SU-DHL-6 (cell line): ENCODE measurements around the gene ZNF516.

ENCODE experiments used
- H2AFZ ChIP-seq: fragments of 200-600 bp; sonication (generic); 2 replicates; pipeline ENCODE4 v1.6.1; 2014; ENCODE audit warnings: low read depth, mild to moderate bottlenecking, moderate library complexity, mixed read lengths, antibody characterized with exemption, low read length; ENCODE audit not compliant: severe bottlenecking
- H3F3A ChIP-seq: fragments of 200-600 bp; shearing (Covaris generic); 2 replicates; pipeline ENCODE4 v1.6.0; 2016; ENCODE audit warnings: antibody characterized with exemption, mild to moderate bottlenecking; ENCODE audit not compliant: insufficient read depth
- H3K27ac ChIP-seq: fragments of 200-600 bp; sonication (generic); 2 replicates; pipeline ENCODE4 v1.5.1; 2016; ENCODE audit warnings: low read depth, mild to moderate bottlenecking, low read length, moderate library complexity, mixed read lengths
- H3K27me3 ChIP-seq: fragments of 200-600 bp; sonication (generic), shearing (Covaris generic); 2 replicates; pipeline ENCODE4 v1.6.0; 2014; ENCODE audit warnings: mild to moderate bottlenecking, low read length
- H3K36me3 ChIP-seq: fragments of 200-600 bp; sonication (generic); 2 replicates; pipeline ENCODE4 v1.6.1; 2014; ENCODE audit warnings: mild to moderate bottlenecking, low read length, mixed read lengths
- H3K4me2 ChIP-seq: fragments of 300-600, 200-600 bp; shearing (Covaris generic), sonication (generic); 2 replicates; pipeline ENCODE4 v1.6.0; 2014; ENCODE audit warnings: low read length, low read depth, mild to moderate bottlenecking; ENCODE audit not compliant: poor library complexity, severe bottlenecking
- H3K4me3 ChIP-seq: fragments of 200-600 bp; sonication (generic); 2 replicates; pipeline ENCODE4 v1.5.1; 2014; ENCODE audit warnings: antibody characterized with exemption, low read length, mild to moderate bottlenecking, mixed read lengths; ENCODE audit not compliant: insufficient read depth, poor library complexity, severe bottlenecking
- H3K79me2 ChIP-seq: fragments of 200-600 bp; sonication (generic); 2 replicates; pipeline ENCODE4 v1.6.1; 2014; ENCODE audit warnings: mild to moderate bottlenecking, low read length, moderate library complexity; ENCODE audit not compliant: insufficient read depth
- H3K9ac ChIP-seq: fragments of 200-600 bp; sonication (generic); 2 replicates; pipeline ENCODE4 v1.7.0; 2014; ENCODE audit warnings: mild to moderate bottlenecking, low read length
- H3K9me2 ChIP-seq: fragments of 200-600 bp; sonication (generic); replicated peaks from 2 replicates; pipeline ENCODE4 v1.6.1; 2014; ENCODE audit warnings: low read length; ENCODE audit not compliant: insufficient read depth
- H3K9me3 ChIP-seq: fragments of 200-600 bp; sonication (generic); 2 replicates; pipeline ENCODE4 v1.6.1; 2014; ENCODE audit warnings: low read length, mixed read lengths; ENCODE audit not compliant: insufficient read depth
- H4K20me1 ChIP-seq: fragments of 200-600 bp; sonication (generic); 2 replicates; pipeline ENCODE4 v1.6.1; 2014; ENCODE audit warnings: low read depth, mild to moderate bottlenecking, antibody characterized with exemption, low read length, moderate library complexity, mixed read lengths
- EZH2phosphoT487 ChIP-seq: fragments of 200-600 bp; sonication (generic), shearing (Covaris generic); conservative IDR thresholded peaks from 2 replicates; pipeline ENCODE4 v1.6.1; 2018; ENCODE audit warnings: mild to moderate bottlenecking, antibody characterized with exemption, low read length, moderate library complexity, mixed read lengths
- TF ChIP-seq, protein P1 (sequence below): fragments of 200-600 bp; sonication (generic); IDR thresholded peaks from one replicate; pipeline ENCODE4 v1.5.1; 2017; ENCODE audit warnings: antibody characterized with exemption, mild to moderate bottlenecking, low read length, moderate library complexity; ENCODE audit not compliant: insufficient read depth, poor library complexity, severe bottlenecking

Gene ZNF516

GRCh38 chr18:76322686-76323085, 172.4 kb downstream of the ZNF516 start:
- H3K36me3 ChIP-seq = no peaks in the 10 kb centered on the region
- H3K9me3 ChIP-seq = no peaks in the 10 kb centered on the region
- no peaks in the 10 kb centered on the region for H4K20me1 ChIP-seq
- H3F3A ChIP-seq = no peaks in the 10 kb centered on the region
- H3K4me2 ChIP-seq = no peak overlapping the region
- H3K4me3 ChIP-seq = no peak overlapping the region
- H3K9ac ChIP-seq = no peak overlapping the region
- no peaks in the 10 kb centered on the region for H3K27me3 ChIP-seq
- H3K27ac ChIP-seq = no peak overlapping the region
- H3K79me2 ChIP-seq = no peaks in the 10 kb centered on the region
- H3K9me2 ChIP-seq = no peaks in the 10 kb centered on the region
- no peak overlapping the region for H2AFZ ChIP-seq
- TF ChIP-seq EZH2phosphoT487 = no peak
- TF ChIP-seq, protein P1, sequence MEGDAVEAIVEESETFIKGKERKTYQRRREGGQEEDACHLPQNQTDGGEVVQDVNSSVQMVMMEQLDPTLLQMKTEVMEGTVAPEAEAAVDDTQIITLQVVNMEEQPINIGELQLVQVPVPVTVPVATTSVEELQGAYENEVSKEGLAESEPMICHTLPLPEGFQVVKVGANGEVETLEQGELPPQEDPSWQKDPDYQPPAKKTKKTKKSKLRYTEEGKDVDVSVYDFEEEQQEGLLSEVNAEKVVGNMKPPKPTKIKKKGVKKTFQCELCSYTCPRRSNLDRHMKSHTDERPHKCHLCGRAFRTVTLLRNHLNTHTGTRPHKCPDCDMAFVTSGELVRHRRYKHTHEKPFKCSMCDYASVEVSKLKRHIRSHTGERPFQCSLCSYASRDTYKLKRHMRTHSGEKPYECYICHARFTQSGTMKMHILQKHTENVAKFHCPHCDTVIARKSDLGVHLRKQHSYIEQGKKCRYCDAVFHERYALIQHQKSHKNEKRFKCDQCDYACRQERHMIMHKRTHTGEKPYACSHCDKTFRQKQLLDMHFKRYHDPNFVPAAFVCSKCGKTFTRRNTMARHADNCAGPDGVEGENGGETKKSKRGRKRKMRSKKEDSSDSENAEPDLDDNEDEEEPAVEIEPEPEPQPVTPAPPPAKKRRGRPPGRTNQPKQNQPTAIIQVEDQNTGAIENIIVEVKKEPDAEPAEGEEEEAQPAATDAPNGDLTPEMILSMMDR = no peak

GRCh38 chr18:76319366-76319765, 175.7 kb downstream of the ZNF516 start:
- no peaks in the 10 kb centered on the region for H4K20me1 ChIP-seq

GRCh38 chr18:76318607-76319006, 176.4 kb downstream of the ZNF516 start:
- Histone ChIP-seq H3K4me3 (no peak overlapping the region), H3K9me3 (no peaks in the 10 kb centered on the region), H3K9ac (no peak overlapping the region), H3K4me2 (no peak overlapping the region), H4K20me1 (no peaks in the 10 kb centered on the region), H3K27me3 (no peaks in the 10 kb centered on the region), H3K79me2 (no peaks in the 10 kb centered on the region), H2AFZ (no peak overlapping the region), H3F3A (no peaks in the 10 kb centered on the region), H3K27ac (no peak overlapping the region), H3K36me3 (no peaks in the 10 kb centered on the region), H3K9me2 (no peaks in the 10 kb centered on the region)
- TF ChIP-seq, protein P1 = no peak
- no peak for TF ChIP-seq EZH2phosphoT487

More at GRCh38 chr18:76319366-76319765, 175.7 kb downstream of the ZNF516 start:
- no peaks in the 10 kb centered on the region for H3K36me3 ChIP-seq
- no peak overlapping the region for H2AFZ ChIP-seq
- H3K27me3 ChIP-seq = no peaks in the 10 kb centered on the region
- no peak for TF ChIP-seq EZH2phosphoT487
- TF ChIP-seq, protein P1 = no peak
- H3K4me3 ChIP-seq = no peak overlapping the region
- no peaks in the 10 kb centered on the region for H3K9me2 ChIP-seq
- H3K4me2 ChIP-seq = no peak overlapping the region
- no peaks in the 10 kb centered on the region for H3K9me3 ChIP-seq
- H3K9ac ChIP-seq = no peak overlapping the region
- H3K79me2 ChIP-seq = no peaks in the 10 kb centered on the region
- no peaks in the 10 kb centered on the region for H3F3A ChIP-seq
- H3K27ac ChIP-seq = no peak overlapping the region
